H1 (cell line): Measurements from ENCODE around the gene SLC26A9. TPM values are rescaled to one million over a fixed set of nuclear protein-coding genes. Genes with fewer than 3 reads are reported as not detected.

Experiments used
- CTCF ChIA-PET: fragments of 300-600 bp; sonication (Branson Sonifier 250); formaldehyde crosslinking; loops from one replicate; lab custom pipeline; 2021; ENCODE audit not compliant: partially characterized antibody; lab: Charles Lee
- POLR2A ChIA-PET: fragments of 300-600 bp; sonication (Branson Sonifier 250); formaldehyde crosslinking; loops from one replicate; lab custom pipeline; 2021; ENCODE audit warnings: inconsistent platforms; ENCODE audit not compliant: partially characterized antibody; lab: Charles Lee
- DNase-seq, 2 experiments: peaks; one replicate each; pipeline versions ENCODE4 v3.0.0 to v3.0.0-alpha.2; 2010 to 2022; ENCODE audit warnings: low spot score in 2 of 2, low read depth in 1 of 2, mixed read lengths in 1 of 2
- FAIRE-seq: peaks from 2 replicates; lab custom pipeline; 2011; peaks lifted over from hg19 to GRCh38; lab: Jason Lieb, UNC
- H2AFZ ChIP-seq: 2 replicates; pipeline ENCODE4 v1.8.1; 2012; ENCODE audit warnings: low read length, inconsistent platforms
- H2AK5ac ChIP-seq: 2 replicates; pipeline ENCODE4 v1.6.1; 2013; ENCODE audit warnings: low read depth, low read length
- H2BK120ac ChIP-seq: replicated peaks from 2 replicates; pipeline ENCODE3; 2013; ENCODE audit warnings: low read depth, low read length, inconsistent platforms
- H2BK12ac ChIP-seq: 2 replicates; pipeline ENCODE4 v1.6.1; 2013; ENCODE audit warnings: low read depth, low read length
- H2BK15ac ChIP-seq: 2 replicates; pipeline ENCODE4 v1.6.1; 2013; ENCODE audit warnings: low read length
- H2BK20ac ChIP-seq: 2 replicates; pipeline ENCODE4 v1.6.1; 2013; ENCODE audit warnings: low read length
- H2BK5ac ChIP-seq: 2 replicates; pipeline ENCODE4 v1.6.1; 2013; ENCODE audit warnings: low read depth, low read length
- H3K14ac ChIP-seq: 2 replicates; pipeline ENCODE4 v1.6.1; 2013; ENCODE audit warnings: inconsistent platforms; ENCODE audit not compliant: insufficient read length
- H3K18ac ChIP-seq: 2 replicates; pipeline ENCODE4 v1.6.1; 2013; ENCODE audit warnings: low read length; ENCODE audit errors: extremely low read depth
- H3K23ac ChIP-seq: 2 replicates; pipeline ENCODE4 v1.6.1; 2013; ENCODE audit warnings: inconsistent platforms; ENCODE audit not compliant: insufficient read length
- H3K23me2 ChIP-seq: 2 replicates; pipeline ENCODE4 v1.6.1; 2013; ENCODE audit warnings: low read depth, low read length
- H3K27ac ChIP-seq: 2 replicates; pipeline ENCODE4 v1.6.1; 2011; ENCODE audit warnings: low read depth, low read length, inconsistent platforms
- H3K27me3 ChIP-seq, 4 experiments: replicated peaks in 1 of 4; 1 replicate in 1 of 4; 2 replicates in 3 of 4; pipeline versions ENCODE4 v1.6.1 to v1.8.1; 2011 to 2013; ENCODE audit warnings: low read length in 3 of 4, mild to moderate bottlenecking in 3 of 4, inconsistent platforms in 2 of 4, mixed read lengths in 2 of 4, moderate library complexity in 1 of 4; ENCODE audit not compliant: control insufficient read depth in 3 of 4, insufficient read depth in 3 of 4; ENCODE audit errors: extremely low read depth in 1 of 4
- H3K36me3 ChIP-seq, 4 experiments: 2 replicates each; pipeline versions ENCODE4 v1.6.1 to v1.8.1; 2011 to 2013; ENCODE audit warnings: mild to moderate bottlenecking in 4 of 4, low read length in 3 of 4, moderate library complexity in 2 of 4, control low read depth in 1 of 4, inconsistent platforms in 1 of 4; ENCODE audit not compliant: insufficient read depth in 4 of 4, control insufficient read depth in 2 of 4
- H3K4ac ChIP-seq: replicated peaks from 2 replicates; pipeline ENCODE3; 2013; ENCODE audit warnings: low read length, low read depth, mixed read lengths, inconsistent platforms; ENCODE audit not compliant: insufficient read length
- H3K4me1 ChIP-seq, 4 experiments: replicated peaks in 1 of 4; 1 replicate in 1 of 4; 2 replicates in 3 of 4; pipeline versions ENCODE4 v1.6.1 to v1.8.1; 2011 to 2013; ENCODE audit warnings: low read length in 3 of 4, inconsistent platforms in 2 of 4, mixed read lengths in 1 of 4; ENCODE audit not compliant: insufficient read depth in 4 of 4, control insufficient read depth in 3 of 4
- H3K4me2 ChIP-seq, 2 experiments: 2 replicates each; pipeline versions ENCODE4 v1.6.1 to v1.8.1; 2011 to 2013; ENCODE audit warnings: low read depth in 2 of 2, low read length in 2 of 2, control low read depth in 1 of 2, inconsistent platforms in 1 of 2, mild to moderate bottlenecking in 1 of 2; ENCODE audit not compliant: insufficient read depth in 1 of 2
- H3K4me3 ChIP-seq, 4 experiments: fragments of 200-600, 300-600 bp in 1 of 4; sonication (generic), shearing (Covaris generic), sonication (Bioruptor Twin) in 1 of 4; 2 replicates each; pipeline versions ENCODE4 v1.5.1 to v1.8.1; 2011 to 2016; ENCODE audit warnings: low read length in 4 of 4, low read depth in 3 of 4, control low read depth in 2 of 4, inconsistent platforms in 2 of 4, mild to moderate bottlenecking in 2 of 4, mixed read lengths in 1 of 4, moderate library complexity in 1 of 4; ENCODE audit not compliant: insufficient read depth in 2 of 4; ENCODE audit errors: extremely low read depth in 1 of 4
- H3K56ac ChIP-seq: replicated peaks from 2 replicates; pipeline ENCODE3; 2013; ENCODE audit warnings: low read depth, mild to moderate bottlenecking, mixed read lengths, low read length, inconsistent platforms; ENCODE audit not compliant: insufficient read length
- H3K79me1 ChIP-seq: 2 replicates; pipeline ENCODE4 v1.6.1; 2013; ENCODE audit warnings: low read depth, low read length, control low read depth
- H3K79me2 ChIP-seq, 2 experiments: 2 replicates each; pipeline versions ENCODE4 v1.6.1 to v1.8.1; 2012 to 2013; ENCODE audit warnings: low read length in 2 of 2, mild to moderate bottlenecking in 2 of 2, inconsistent platforms in 1 of 2; ENCODE audit not compliant: insufficient read depth in 2 of 2, control insufficient read depth in 1 of 2
- H3K9ac ChIP-seq, 4 experiments: replicated peaks in 1 of 4; 1 replicate in 1 of 4; 2 replicates in 3 of 4; pipeline versions ENCODE4 v1.6.1 to v1.8.1; 2011 to 2013; ENCODE audit warnings: low read depth in 3 of 4, low read length in 3 of 4, control low read depth in 2 of 4, mild to moderate bottlenecking in 2 of 4, moderate library complexity in 2 of 4, inconsistent platforms in 1 of 4; ENCODE audit errors: extremely low read depth in 1 of 4
- H3K9me3 ChIP-seq, 2 experiments: 2 replicates each; pipeline versions ENCODE4 v1.6.1 to v1.8.1; 2012 to 2013; ENCODE audit warnings: mild to moderate bottlenecking in 2 of 2, moderate library complexity in 2 of 2, control low read depth in 1 of 2, inconsistent platforms in 1 of 2, low read depth in 1 of 2, low read length in 1 of 2, mixed read lengths in 1 of 2; ENCODE audit not compliant: insufficient read depth in 2 of 2
- H4K20me1 ChIP-seq, 2 experiments: replicated peaks in 1 of 2; 2 replicates each; pipeline versions ENCODE3 to v1.8.1; 2011 to 2013; ENCODE audit warnings: inconsistent platforms in 2 of 2, low read length in 2 of 2, mild to moderate bottlenecking in 1 of 2; ENCODE audit not compliant: insufficient read depth in 2 of 2, control insufficient read depth in 1 of 2
- H4K5ac ChIP-seq: 2 replicates; pipeline ENCODE4 v1.6.1; 2013; ENCODE audit warnings: low read length, low read depth, mixed read lengths, inconsistent platforms; ENCODE audit not compliant: insufficient read length
- H4K8ac ChIP-seq: 2 replicates; pipeline ENCODE4 v1.8.0; 2013; ENCODE audit warnings: mild to moderate bottlenecking, moderate library complexity, low read length, inconsistent platforms; ENCODE audit not compliant: insufficient read depth; ENCODE audit errors: extremely low read depth
- H4K91ac ChIP-seq: replicated peaks from 2 replicates; pipeline ENCODE3; 2013; ENCODE audit warnings: low read length, mixed read lengths, inconsistent platforms; ENCODE audit not compliant: insufficient read length
- RXRA ChIP-seq: IDR thresholded peaks from 2 replicates; pipeline ENCODE4 v1.6.1; 2011; ENCODE audit warnings: low read depth, mild to moderate bottlenecking, low read length, moderate library complexity; ENCODE audit not compliant: insufficient read depth
- TCF12 ChIP-seq: IDR thresholded peaks from 2 replicates; pipeline ENCODE4 v1.6.1; 2011; ENCODE audit warnings: low read depth, mild to moderate bottlenecking, low read length
- WGBS, 2 experiments: shearing (Covaris generic) in 1 of 2; methylation state at CpG; one replicate each; pipeline versions ENCODE4 v1.1.6 to v1.1.7; 2013 to 2015; ENCODE audit warnings: low lambda C conversion rate in 2 of 2, mixed read lengths in 2 of 2, inconsistent platforms in 1 of 2, low coverage in 1 of 2, missing lambda C conversion rate in 1 of 2; ENCODE audit not compliant: insufficient replicate concordance in 2 of 2, insufficient coverage in 1 of 2, insufficient read length in 1 of 2; ENCODE audit errors: extremely low coverage in 1 of 2, missing lambda C conversion rate in 1 of 2; 5-methylcytosine and 5-hydroxymethylcytosine counted together
- polyA plus RNA-seq, 7 experiments: library from polyadenylated mRNA; depleted of rRNA in 3 of 7; stranded (reverse) in 5 of 7; unstranded in 2 of 7; fragments of >200 nt in 5 of 7; fragments of 200-250 nt in 2 of 7; gene quantifications; 1 replicate in 5 of 7; 2 replicates in 1 of 7; 4 replicates in 1 of 7; pipeline versions ENCODE4 v1.2.1 to v1.2.3, GENCODE V29; 2011 to 2013; ENCODE audit warnings: missing spikeins in 2 of 7, mixed read lengths in 2 of 7
- total RNA-seq: library from RNA; stranded (reverse); fragmentation: NEBNext Ultra II Directional; extraction: Animal tissue kit (Norgen Biotek cat#: 25700); gene quantifications from 2 replicates; pipeline ENCODE4 v1.2.1, GENCODE V29; 2021

The SLC26A9 gene
- total and polyA plus RNA-seq, 2 of the 8 experiments (the other 6 are each of a cell fraction or from before 2014, with no cell fraction given), result not detected

DNA sequence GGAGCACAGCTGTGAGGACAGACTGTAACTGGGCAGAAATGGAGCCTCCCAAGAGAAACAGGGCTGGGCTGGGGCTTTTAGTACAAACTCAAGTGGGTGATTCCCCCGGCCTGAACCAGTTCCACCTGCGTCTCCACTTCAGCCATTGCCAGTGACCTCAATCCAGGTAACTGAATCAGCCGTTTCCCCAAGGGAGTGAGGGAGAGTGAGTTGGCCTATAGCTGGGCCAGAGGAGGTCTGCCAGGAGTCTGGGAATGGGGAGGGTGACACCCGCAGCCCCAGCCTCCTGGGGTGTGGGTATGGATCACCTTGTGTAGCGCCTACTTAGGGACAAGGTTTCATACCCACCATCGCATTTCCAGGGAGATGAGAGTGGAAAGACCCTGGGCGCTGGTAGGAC is 8.5 kb downstream of the SLC26A9 start:
- Histone ChIP-seq H3K18ac (no peak overlapping the region), H4K8ac (no peak overlapping the region), H2BK120ac (no peak overlapping the region), H2AFZ (no peak overlapping the region), H3K4me1 (peaks cover 0 to 14% (median 9%) of the 10 kb centered on the region in 4 experiments; a peak in 4 of 7 replicates), H3K4ac (no peak overlapping the region), H3K79me1 (no peaks in the 10 kb centered on the region), H3K36me3 (no peaks in the 10 kb centered on the region), H4K5ac (no peak overlapping the region), H3K9me3 (no peaks in the 10 kb centered on the region), H2BK12ac (peak overlapping the region; percentile 84; the same call in 1 of the 2 replicates), H2AK5ac (no peak overlapping the region), H3K23me2 (no peaks in the 10 kb centered on the region; the same call in 1 of the 2 replicates), H2BK20ac (0 out of 2 replicates have a peak overlapping the region, but pooled peaks have one; percentile 48), H3K14ac (no peak overlapping the region), H3K4me3 (no peak overlapping the region), H2BK5ac (no peak overlapping the region), H3K4me2 (no peak overlapping the region), H3K79me2 (no peaks in the 10 kb centered on the region), H2BK15ac (no peak overlapping the region), H4K20me1 (no peaks in the 10 kb centered on the region), H3K27me3 (no peaks in the 10 kb centered on the region; a peak in 1 of 7 replicates), H3K23ac (no peak overlapping the region), H3K9ac (no peak overlapping the region), H3K27ac (no peak overlapping the region), H4K91ac (no peak overlapping the region), H3K56ac (no peak overlapping the region)
- CTCF ChIA-PET, result interaction anchor here (1.1 to 1.3 kb wide), 2 partner anchors 16 to 43 kb away, joined by 3 to 7 read pairs; no protein-coding TSS in a partner anchor
- TF ChIP-seq RXRA (no peak), TCF12 (no peak)
- POLR2A ChIA-PET, result no interaction called here
- DNase-seq (no peak), FAIRE-seq (no peak)
- 93% methylated on average over 7 of the region's 7 CpGs; no CpG with 5 or more reads in 1 of the 2 experiments for WGBS, 2 experiments
